Neural crest cell (in vitro differentiated cells): Measurements from ENCODE around the gene DSCAM. TPM values are rescaled to one million over a fixed set of nuclear protein-coding genes. Genes with fewer than 3 reads are reported as not detected.

Source experiments
- DNase-seq: peaks from one replicate; pipeline ENCODE4 v3.0.0; 2021; ENCODE audit warnings: low read depth, mixed read lengths, low spot score
- H3K27ac Mint-ChIP-seq: one replicate; pipeline ENCODE4 v1.8.0; 2021; ENCODE audit warnings: mild to moderate bottlenecking, mixed read lengths; ENCODE audit not compliant: unreplicated experiment
- H3K27me3 Mint-ChIP-seq: 2 replicates; pipeline ENCODE4 v1.8.0; 2021; ENCODE audit warnings: low read depth, mild to moderate bottlenecking, mixed read lengths
- H3K36me3 Mint-ChIP-seq: 2 replicates; pipeline ENCODE4 v1.8.0; 2021; ENCODE audit warnings: low read depth, mild to moderate bottlenecking, mixed read lengths
- H3K4me1 Mint-ChIP-seq: 2 replicates; pipeline ENCODE4 v1.8.0; 2021; ENCODE audit warnings: mixed read lengths
- H3K4me3 Mint-ChIP-seq: one replicate; pipeline ENCODE4 v1.8.0; 2021; ENCODE audit warnings: mild to moderate bottlenecking, mixed read lengths
- H3K9me3 Mint-ChIP-seq: 2 replicates; pipeline ENCODE4 v1.8.0; 2021; ENCODE audit warnings: mixed read lengths
- CTCF ChIP-seq: fragments of 200-600 bp; sonication (generic); conservative IDR thresholded peaks from 2 replicates; pipeline ENCODE4 v1.5.0; 2021; ENCODE audit warnings: antibody characterized with exemption, mild to moderate bottlenecking
- total RNA-seq: library from RNA; stranded (reverse); gene quantifications from 2 replicates; pipeline ENCODE4 v1.2.1, GENCODE V29; 2021

DSCAM gene
- total RNA-seq, 1 donor from 2014 or later, result 0.19 TPM

DNA sequence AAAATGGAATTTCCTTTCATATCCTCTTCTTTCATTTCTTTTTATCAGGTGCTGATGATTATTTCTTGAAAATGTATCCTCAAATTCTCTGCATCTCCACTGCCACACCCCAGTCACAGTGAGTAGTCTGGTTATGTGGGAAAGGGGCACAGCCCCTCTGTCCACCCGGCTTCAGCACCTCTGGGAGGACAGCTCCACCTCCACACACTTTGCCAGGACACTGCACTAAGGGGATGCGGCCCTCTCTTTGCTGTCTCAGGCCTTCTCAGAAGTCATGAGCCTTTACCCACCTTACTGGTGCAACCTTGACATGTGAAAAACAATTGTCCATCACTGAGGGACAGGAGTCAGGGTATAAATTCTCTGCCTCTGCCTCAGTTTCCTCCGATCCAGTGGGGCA is 546.7 kb downstream of the DSCAM start:
- Mint-ChIP-seq H3K36me3 (no peaks in the 10 kb centered on the region), H3K4me1 (no peaks in the 10 kb centered on the region), H3K27me3 (no peaks in the 10 kb centered on the region), H3K4me3 (no peak overlapping the region), H3K9me3 (peaks cover 7% of the 10 kb centered on the region), H3K27ac (no peak overlapping the region)
- DNase-seq, result no peak
- TF ChIP-seq CTCF, result no peak

GRCh38 chr21:40299451-40299850 is 547.5 kb downstream of the DSCAM start:
- DNase-seq, result no peak
- no peak for TF ChIP-seq CTCF
- Mint-ChIP-seq H3K27me3 (no peaks in the 10 kb centered on the region), H3K9me3 (peaks cover 9% of the 10 kb centered on the region), H3K27ac (no peak overlapping the region), H3K4me1 (no peaks in the 10 kb centered on the region), H3K36me3 (no peaks in the 10 kb centered on the region), H3K4me3 (no peak overlapping the region)

GRCh38 chr21:40294345-40294744 is 552.6 kb downstream of the DSCAM start:
- DNase-seq, result no peak
- H3K27ac Mint-ChIP-seq, result no peak overlapping the region
- peaks cover 3% of the 10 kb centered on the region for H3K9me3 Mint-ChIP-seq
- TF ChIP-seq CTCF, result no peak
- H3K36me3 Mint-ChIP-seq, result no peaks in the 10 kb centered on the region
- no peak overlapping the region for H3K4me3 Mint-ChIP-seq
- H3K4me1 Mint-ChIP-seq, result peaks cover 10% of the 10 kb centered on the region
- peaks cover 4% of the 10 kb centered on the region for H3K27me3 Mint-ChIP-seq

- no peak for DNase-seq
- Mint-ChIP-seq H3K4me3 (no peak overlapping the region), H3K36me3 (no peaks in the 10 kb centered on the region), H3K27me3 (peaks cover 9% of the 10 kb centered on the region), H3K27ac (no peak overlapping the region), H3K9me3 (peaks cover 3% of the 10 kb centered on the region), H3K4me1 (peaks cover 10% of the 10 kb centered on the region)
- no peak for TF ChIP-seq CTCF
Measured at GRCh38 chr21:40291560-40291959, 555.4 kb downstream of the DSCAM start.

GRCh38 chr21:40284409-40284808 is 562.5 kb downstream of the DSCAM start:
- H3K27ac Mint-ChIP-seq, result no peak overlapping the region
- no peak overlapping the region for H3K4me3 Mint-ChIP-seq
- peaks cover 5% of the 10 kb centered on the region for H3K4me1 Mint-ChIP-seq
- no peak for TF ChIP-seq CTCF
- DNase-seq, result no peak
- peaks cover 3% of the 10 kb centered on the region for H3K9me3 Mint-ChIP-seq
- H3K36me3 Mint-ChIP-seq, result peaks cover 2% of the 10 kb centered on the region
- H3K27me3 Mint-ChIP-seq, result peaks cover 5% of the 10 kb centered on the region
